GM08714 (cell line): ENCODE data around the gene TMIE.

Experiments
- H3K4me3 ChIP-seq: fragments of 200-500 bp; sonication (Bioruptor generic); 2 replicates; pipeline ENCODE4 v1.5.1; 2014; ENCODE audit warnings: mild to moderate bottlenecking, low read length, inconsistent platforms
- ZNF274 ChIP-seq: IDR thresholded peaks from 2 replicates; pipeline ENCODE4 v1.6.1; 2012; ENCODE audit warnings: mild to moderate bottlenecking, low read depth, low read length

TMIE gene

GRCh38 chr3:46755646-46756045 is 54.5 kb downstream of the TMIE start:
- TF ChIP-seq ZNF274: no peak

GRCh38 chr3:46756642-46757041 is 55.5 kb downstream of the TMIE start:
- H3K4me3 ChIP-seq: no peak overlapping the region
- TF ChIP-seq ZNF274: no peak

More at GRCh38 chr3:46755646-46756045, 54.5 kb downstream of the TMIE start:
- no peak overlapping the region for H3K4me3 ChIP-seq

GRCh38 chr3:46759239-46760167 is 58.3 kb downstream of the TMIE start:
- no peak overlapping the region for H3K4me3 ChIP-seq
- TF ChIP-seq ZNF274: no peak
